Brain microvascular endothelial cell (primary cell): ENCODE results near the gene CTPS1.

Experiments
- DNase-seq: peaks from one replicate; pipeline ENCODE4 v3.0.0-alpha.2; 2020
- H3K27ac ChIP-seq: fragments of 250-450 bp; sonication (Bioruptor Pico); 2 replicates; pipeline ENCODE4 v1.5.1; 2020; ENCODE audit warnings: mild to moderate bottlenecking, moderate library complexity
- H3K27me3 ChIP-seq: fragments of 250-450 bp; sonication (Bioruptor Pico); replicated peaks from 2 replicates; pipeline ENCODE4 v1.5.1; 2020; ENCODE audit warnings: mild to moderate bottlenecking
- H3K36me3 ChIP-seq: fragments of 250-450 bp; sonication (Bioruptor Pico); replicated peaks from 2 replicates; pipeline ENCODE4 v1.5.1; 2020; ENCODE audit warnings: mild to moderate bottlenecking
- H3K4me3 ChIP-seq: 2 replicates; pipeline ENCODE4 v1.5.1; 2011; ENCODE audit warnings: low read depth, mild to moderate bottlenecking, control low read depth, low read length, moderate library complexity
- in situ Hi-C: cut with HindIII; loops from 2 replicates; pipeline ENCODE4 v1.10.0; 2017; ENCODE audit warnings: low sequenced_read_pairs, low pct_ligation_motif_present
- TF ChIP-seq, protein P1 (sequence below): IDR thresholded peaks from 2 replicates; pipeline ENCODE4 v1.5.1; 2011; ENCODE audit warnings: low read depth, mild to moderate bottlenecking, moderate library complexity, low read length, control low read depth, inconsistent platforms; ENCODE audit errors: missing control alignments

Gene CTPS1

DNA sequence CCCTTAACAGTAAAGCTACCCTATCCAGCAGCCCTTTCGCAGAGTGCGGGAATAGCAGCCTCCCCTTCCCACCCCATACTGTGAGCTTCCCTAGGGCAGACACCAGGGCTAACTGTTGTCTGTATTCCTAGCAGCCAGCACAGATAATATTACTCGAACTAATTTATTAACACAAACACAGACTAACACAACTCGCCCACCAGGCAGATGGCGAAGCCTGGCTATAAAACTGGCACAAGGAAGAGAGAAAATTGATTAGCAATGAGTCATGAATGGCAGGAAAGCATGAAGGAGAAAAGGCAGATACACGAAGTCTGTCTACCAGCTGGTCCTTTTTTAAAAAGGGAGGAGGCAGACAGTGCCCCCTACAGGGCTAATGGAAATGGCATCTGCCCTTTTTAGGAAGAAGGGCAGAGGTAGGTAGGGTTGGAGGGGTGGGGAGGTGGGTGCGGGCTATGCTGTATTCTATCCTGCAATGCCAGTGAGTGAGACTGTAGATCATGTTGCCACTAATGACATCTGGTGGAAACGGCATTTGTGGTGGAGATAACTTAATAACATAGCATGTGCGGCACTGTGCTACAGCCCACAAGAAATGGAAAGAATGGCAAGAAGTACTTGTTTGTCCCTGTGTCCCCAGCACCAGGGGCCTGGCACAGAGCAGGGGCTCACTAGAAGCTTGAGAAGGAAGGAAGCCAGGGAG, 30.6 kb upstream of the CTPS1 start:
- in situ Hi-C loops, result no loop called here
- Histone ChIP-seq H3K36me3 (no peaks in the 10 kb centered on the region), H3K4me3 (no peak overlapping the region), H3K27ac (peak overlapping the region; percentile 2), H3K27me3 (no peaks in the 10 kb centered on the region)
- DNase-seq, result peak; percentile 84
- TF ChIP-seq, protein P1, sequence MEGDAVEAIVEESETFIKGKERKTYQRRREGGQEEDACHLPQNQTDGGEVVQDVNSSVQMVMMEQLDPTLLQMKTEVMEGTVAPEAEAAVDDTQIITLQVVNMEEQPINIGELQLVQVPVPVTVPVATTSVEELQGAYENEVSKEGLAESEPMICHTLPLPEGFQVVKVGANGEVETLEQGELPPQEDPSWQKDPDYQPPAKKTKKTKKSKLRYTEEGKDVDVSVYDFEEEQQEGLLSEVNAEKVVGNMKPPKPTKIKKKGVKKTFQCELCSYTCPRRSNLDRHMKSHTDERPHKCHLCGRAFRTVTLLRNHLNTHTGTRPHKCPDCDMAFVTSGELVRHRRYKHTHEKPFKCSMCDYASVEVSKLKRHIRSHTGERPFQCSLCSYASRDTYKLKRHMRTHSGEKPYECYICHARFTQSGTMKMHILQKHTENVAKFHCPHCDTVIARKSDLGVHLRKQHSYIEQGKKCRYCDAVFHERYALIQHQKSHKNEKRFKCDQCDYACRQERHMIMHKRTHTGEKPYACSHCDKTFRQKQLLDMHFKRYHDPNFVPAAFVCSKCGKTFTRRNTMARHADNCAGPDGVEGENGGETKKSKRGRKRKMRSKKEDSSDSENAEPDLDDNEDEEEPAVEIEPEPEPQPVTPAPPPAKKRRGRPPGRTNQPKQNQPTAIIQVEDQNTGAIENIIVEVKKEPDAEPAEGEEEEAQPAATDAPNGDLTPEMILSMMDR, result peak; percentile 84

DNA sequence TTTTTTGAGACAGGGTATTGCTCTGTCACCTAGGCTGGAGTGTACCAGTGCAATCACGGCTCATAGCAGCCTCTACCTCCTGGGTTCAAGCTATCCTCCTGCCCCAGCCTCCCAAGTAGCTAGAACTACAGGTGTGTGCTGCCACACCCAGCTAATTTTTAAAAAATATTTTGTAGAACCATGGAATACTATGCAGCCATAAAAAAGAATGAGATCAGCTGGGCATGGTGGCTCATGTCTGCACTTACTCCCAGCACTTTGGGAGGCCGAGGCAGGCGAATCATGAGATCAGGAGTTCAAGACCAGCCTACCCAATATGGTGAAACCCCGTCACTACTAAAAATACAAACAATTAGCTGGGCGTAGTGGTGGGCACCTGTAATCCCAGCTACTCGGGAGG, 29.9 kb upstream of the CTPS1 start:
- Histone ChIP-seq H3K36me3 (no peaks in the 10 kb centered on the region), H3K27ac (no peak overlapping the region), H3K4me3 (no peak overlapping the region), H3K27me3 (no peaks in the 10 kb centered on the region)
- in situ Hi-C loops, result no loop called here
- TF ChIP-seq, protein P1, result no peak
- DNase-seq, result no peak

DNA sequence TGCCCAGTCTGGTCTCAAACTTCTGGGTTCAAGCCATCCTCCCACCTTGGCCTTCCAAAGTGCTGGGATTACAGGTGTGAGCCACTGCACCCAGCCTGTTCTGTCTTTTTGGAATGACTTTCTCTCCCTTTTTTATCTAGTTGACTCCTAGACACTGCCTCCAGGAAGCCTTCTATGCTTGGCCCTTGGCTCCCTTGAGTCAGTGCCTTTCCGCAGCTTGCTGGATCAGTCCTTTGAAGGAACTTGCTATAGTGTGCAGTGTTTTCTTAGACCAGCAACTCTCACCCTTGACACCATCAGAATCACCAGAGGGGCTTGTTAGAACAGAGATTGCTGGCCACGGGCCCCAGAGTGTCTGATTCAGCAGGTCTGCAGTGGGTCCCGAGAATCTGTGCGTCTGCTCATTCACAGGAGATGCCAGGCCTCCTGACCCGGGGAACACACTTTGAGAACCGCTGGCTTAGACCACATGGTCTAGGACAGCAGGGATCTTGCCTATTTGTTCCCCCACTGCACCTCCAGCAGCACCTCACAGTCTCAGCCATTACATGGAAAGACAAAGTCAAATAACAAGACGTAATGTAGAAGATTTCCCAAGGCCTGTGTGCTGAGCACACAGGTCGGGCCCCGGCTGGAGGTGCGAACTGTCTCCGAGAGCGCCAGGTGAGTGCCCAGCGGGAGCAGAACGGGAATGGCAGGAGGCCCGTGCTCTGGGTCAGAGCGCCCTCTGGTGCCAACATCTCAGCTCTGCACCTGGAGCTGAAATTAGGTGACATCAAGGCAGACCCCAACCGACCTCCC, 27.4 kb upstream of the CTPS1 start:
- H3K27me3 ChIP-seq, result no peaks in the 10 kb centered on the region
- no peaks in the 10 kb centered on the region for H3K36me3 ChIP-seq
- in situ Hi-C loops, result no loop called here
- no peak overlapping the region for H3K27ac ChIP-seq
- TF ChIP-seq, protein P1, result peak; percentile 95
- DNase-seq, result peak; percentile 47
- no peak overlapping the region for H3K4me3 ChIP-seq

DNA sequence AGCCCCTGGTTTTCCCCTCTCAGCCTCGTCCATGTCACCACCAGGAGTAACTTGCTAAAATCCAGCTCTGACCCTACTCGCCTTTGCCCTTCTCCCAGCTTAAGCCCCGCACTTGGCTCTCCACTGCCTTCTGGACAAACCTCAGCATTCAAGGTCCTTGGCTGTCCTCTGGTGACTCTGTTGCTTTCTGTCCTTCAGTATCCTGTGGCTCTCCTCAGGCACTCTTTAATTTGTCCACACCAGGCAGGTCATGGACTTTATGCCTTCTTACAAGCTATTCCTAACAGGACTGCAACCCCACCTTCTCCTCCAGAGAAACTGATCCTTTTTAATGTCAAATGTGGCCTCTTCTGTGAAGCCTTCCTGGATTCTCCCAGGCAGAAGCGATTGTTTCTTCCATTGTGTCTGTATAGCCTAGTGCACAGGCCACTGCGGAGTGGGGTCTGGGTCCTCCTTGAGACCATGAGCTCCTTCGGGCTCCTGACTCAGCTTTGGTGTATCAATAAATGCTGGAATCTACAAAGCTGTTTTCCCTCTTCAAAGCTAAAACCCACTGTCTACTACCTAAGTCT, 26.7 kb upstream of the CTPS1 start:
- no peak overlapping the region for H3K27ac ChIP-seq
- no peak for DNase-seq
- no peaks in the 10 kb centered on the region for H3K27me3 ChIP-seq
- TF ChIP-seq, protein P1, result no peak
- H3K36me3 ChIP-seq, result no peaks in the 10 kb centered on the region
- no peak overlapping the region for H3K4me3 ChIP-seq
- in situ Hi-C loops, result no loop called here

DNA sequence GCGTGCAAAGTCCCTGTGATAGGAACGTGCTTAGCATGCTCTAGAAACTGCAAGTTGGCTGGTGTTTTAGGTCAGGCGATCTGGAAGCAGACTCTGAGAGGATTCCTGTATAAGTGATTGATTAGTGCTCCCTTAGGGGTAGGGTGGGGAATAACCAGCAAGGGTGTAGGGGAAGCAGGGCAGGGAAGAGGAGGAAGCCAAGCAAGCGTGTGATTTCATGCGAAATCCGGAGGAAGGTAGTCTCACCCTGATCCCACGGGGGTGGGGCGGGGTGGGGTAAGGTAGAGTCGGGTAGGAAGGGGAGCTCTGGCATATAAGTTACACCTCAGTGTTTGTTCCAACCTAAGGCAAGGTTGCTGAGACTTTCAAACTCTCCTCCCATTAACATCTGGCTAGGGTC, 24.9 kb upstream of the CTPS1 start:
- TF ChIP-seq, protein P1, result no peak
- in situ Hi-C loops, result no loop called here
- Histone ChIP-seq H3K27me3 (no peaks in the 10 kb centered on the region), H3K4me3 (no peak overlapping the region), H3K36me3 (no peaks in the 10 kb centered on the region), H3K27ac (no peak overlapping the region)
- DNase-seq, result no peak
